Neural cell (in vitro differentiated cells): ENCODE results near the gene WWC2.

Experiments
- EP300 ChIP-seq: fragments of 450-650 bp; conservative IDR thresholded peaks from 2 replicates; pipeline ENCODE4 v1.6.1; 2014; ENCODE audit warnings: antibody characterized with exemption, mild to moderate bottlenecking, moderate library complexity; ENCODE audit not compliant: poor library complexity, severe bottlenecking
- EZH2 ChIP-seq: fragments of 200-600, 300-800 bp; shearing (Covaris generic), sonication (generic); IDR thresholded peaks from 2 replicates; pipeline ENCODE4 v1.6.1; 2014; ENCODE audit warnings: antibody characterized with exemption, low read length, borderline replicate concordance, mild to moderate bottlenecking; ENCODE audit not compliant: insufficient read depth, poor library complexity, severe bottlenecking
- MXI1 ChIP-seq: fragments of 450-650 bp; conservative IDR thresholded peaks from 2 replicates; pipeline ENCODE4 v1.6.1; 2014; ENCODE audit warnings: antibody characterized with exemption, mild to moderate bottlenecking; ENCODE audit not compliant: poor library complexity, severe bottlenecking
- POLR2AphosphoS5 ChIP-seq: IDR thresholded peaks from 2 replicates; pipeline ENCODE4 v1.6.1; 2012
- RAD21 ChIP-seq: fragments of 450-650 bp; conservative IDR thresholded peaks from 2 replicates; pipeline ENCODE4 v1.6.1; 2014; ENCODE audit warnings: antibody characterized with exemption, mild to moderate bottlenecking, moderate library complexity
- SMC3 ChIP-seq: fragments of 450-650 bp; conservative IDR thresholded peaks from 2 replicates; pipeline ENCODE4 v1.6.1; 2014; ENCODE audit warnings: antibody characterized with exemption, mild to moderate bottlenecking, moderate library complexity; ENCODE audit not compliant: poor library complexity
- TAF1 ChIP-seq: IDR thresholded peaks from 2 replicates; pipeline ENCODE4 v1.6.1; 2012; ENCODE audit warnings: low read depth
- TF ChIP-seq, protein P1 (sequence below): fragments of 450-650 bp; IDR thresholded peaks from 2 replicates; pipeline ENCODE4 v1.5.1; 2014; ENCODE audit warnings: antibody characterized with exemption, mild to moderate bottlenecking, moderate library complexity; ENCODE audit not compliant: poor library complexity, severe bottlenecking
- TF ChIP-seq, protein P2 (sequence below): IDR thresholded peaks from 2 replicates; pipeline ENCODE4 v1.6.1; 2012; ENCODE audit warnings: borderline replicate concordance

GRCh38 chr4:183223053-183223452, 124.0 kb downstream of the WWC2 start:
- TF ChIP-seq, protein P1, sequence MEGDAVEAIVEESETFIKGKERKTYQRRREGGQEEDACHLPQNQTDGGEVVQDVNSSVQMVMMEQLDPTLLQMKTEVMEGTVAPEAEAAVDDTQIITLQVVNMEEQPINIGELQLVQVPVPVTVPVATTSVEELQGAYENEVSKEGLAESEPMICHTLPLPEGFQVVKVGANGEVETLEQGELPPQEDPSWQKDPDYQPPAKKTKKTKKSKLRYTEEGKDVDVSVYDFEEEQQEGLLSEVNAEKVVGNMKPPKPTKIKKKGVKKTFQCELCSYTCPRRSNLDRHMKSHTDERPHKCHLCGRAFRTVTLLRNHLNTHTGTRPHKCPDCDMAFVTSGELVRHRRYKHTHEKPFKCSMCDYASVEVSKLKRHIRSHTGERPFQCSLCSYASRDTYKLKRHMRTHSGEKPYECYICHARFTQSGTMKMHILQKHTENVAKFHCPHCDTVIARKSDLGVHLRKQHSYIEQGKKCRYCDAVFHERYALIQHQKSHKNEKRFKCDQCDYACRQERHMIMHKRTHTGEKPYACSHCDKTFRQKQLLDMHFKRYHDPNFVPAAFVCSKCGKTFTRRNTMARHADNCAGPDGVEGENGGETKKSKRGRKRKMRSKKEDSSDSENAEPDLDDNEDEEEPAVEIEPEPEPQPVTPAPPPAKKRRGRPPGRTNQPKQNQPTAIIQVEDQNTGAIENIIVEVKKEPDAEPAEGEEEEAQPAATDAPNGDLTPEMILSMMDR = no peak
- TF ChIP-seq POLR2AphosphoS5 (no peak), EZH2 (no peak), MXI1 (no peak), SMC3 (no peak), RAD21 (no peak), EP300 (no peak), TAF1 (no peak)
- TF ChIP-seq, protein P2, sequence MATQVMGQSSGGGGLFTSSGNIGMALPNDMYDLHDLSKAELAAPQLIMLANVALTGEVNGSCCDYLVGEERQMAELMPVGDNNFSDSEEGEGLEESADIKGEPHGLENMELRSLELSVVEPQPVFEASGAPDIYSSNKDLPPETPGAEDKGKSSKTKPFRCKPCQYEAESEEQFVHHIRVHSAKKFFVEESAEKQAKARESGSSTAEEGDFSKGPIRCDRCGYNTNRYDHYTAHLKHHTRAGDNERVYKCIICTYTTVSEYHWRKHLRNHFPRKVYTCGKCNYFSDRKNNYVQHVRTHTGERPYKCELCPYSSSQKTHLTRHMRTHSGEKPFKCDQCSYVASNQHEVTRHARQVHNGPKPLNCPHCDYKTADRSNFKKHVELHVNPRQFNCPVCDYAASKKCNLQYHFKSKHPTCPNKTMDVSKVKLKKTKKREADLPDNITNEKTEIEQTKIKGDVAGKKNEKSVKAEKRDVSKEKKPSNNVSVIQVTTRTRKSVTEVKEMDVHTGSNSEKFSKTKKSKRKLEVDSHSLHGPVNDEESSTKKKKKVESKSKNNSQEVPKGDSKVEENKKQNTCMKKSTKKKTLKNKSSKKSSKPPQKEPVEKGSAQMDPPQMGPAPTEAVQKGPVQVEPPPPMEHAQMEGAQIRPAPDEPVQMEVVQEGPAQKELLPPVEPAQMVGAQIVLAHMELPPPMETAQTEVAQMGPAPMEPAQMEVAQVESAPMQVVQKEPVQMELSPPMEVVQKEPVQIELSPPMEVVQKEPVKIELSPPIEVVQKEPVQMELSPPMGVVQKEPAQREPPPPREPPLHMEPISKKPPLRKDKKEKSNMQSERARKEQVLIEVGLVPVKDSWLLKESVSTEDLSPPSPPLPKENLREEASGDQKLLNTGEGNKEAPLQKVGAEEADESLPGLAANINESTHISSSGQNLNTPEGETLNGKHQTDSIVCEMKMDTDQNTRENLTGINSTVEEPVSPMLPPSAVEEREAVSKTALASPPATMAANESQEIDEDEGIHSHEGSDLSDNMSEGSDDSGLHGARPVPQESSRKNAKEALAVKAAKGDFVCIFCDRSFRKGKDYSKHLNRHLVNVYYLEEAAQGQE = no peak
